HL-60 (cell line): ENCODE measurements around the gene DDX28.

ENCODE experiments used
- GABPA ChIP-seq: IDR thresholded peaks from 2 replicates; pipeline ENCODE4 v1.6.1; 2012; ENCODE audit warnings: low read depth
- POLR2AphosphoS5 ChIP-seq: IDR thresholded peaks from 2 replicates; pipeline ENCODE4 v1.6.1; 2012; ENCODE audit warnings: low read depth
- TF ChIP-seq, protein P1 (sequence below): IDR thresholded peaks from one replicate; pipeline ENCODE4 v1.5.1; 2011; ENCODE audit warnings: low read length, control low read depth, inconsistent platforms; ENCODE audit not compliant: insufficient read depth

DNA sequence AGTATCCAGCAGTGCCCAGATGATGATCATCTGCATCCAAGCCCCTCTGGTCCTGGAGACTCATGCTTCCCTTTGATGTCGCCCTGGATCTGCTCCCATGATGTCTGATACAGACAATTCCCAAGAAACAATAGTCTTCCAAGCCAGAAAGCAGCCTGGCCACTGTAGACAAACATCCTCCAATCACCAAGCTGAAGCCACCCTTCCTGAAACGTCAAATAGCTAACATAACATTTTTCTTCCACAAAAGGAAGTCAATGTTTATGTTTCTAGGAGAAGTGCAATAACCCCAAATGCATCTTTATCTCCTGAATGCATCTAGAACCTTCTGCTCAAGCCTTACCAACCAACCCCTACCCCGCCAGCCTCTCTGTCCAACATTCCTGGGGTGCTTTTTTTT lies 22.6 kb downstream of the DDX28 start:
- TF ChIP-seq, protein P1, sequence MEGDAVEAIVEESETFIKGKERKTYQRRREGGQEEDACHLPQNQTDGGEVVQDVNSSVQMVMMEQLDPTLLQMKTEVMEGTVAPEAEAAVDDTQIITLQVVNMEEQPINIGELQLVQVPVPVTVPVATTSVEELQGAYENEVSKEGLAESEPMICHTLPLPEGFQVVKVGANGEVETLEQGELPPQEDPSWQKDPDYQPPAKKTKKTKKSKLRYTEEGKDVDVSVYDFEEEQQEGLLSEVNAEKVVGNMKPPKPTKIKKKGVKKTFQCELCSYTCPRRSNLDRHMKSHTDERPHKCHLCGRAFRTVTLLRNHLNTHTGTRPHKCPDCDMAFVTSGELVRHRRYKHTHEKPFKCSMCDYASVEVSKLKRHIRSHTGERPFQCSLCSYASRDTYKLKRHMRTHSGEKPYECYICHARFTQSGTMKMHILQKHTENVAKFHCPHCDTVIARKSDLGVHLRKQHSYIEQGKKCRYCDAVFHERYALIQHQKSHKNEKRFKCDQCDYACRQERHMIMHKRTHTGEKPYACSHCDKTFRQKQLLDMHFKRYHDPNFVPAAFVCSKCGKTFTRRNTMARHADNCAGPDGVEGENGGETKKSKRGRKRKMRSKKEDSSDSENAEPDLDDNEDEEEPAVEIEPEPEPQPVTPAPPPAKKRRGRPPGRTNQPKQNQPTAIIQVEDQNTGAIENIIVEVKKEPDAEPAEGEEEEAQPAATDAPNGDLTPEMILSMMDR: no peak
- TF ChIP-seq GABPA (no peak), POLR2AphosphoS5 (no peak)
